HK-2 (cell line): Measurements from ENCODE around the gene LRP1-AS.

Experiments used
- DNase-seq: peaks from one replicate; pipeline ENCODE4 v3.0.0-alpha.2; 2018; ENCODE audit not compliant: unreplicated experiment

LRP1-AS gene

GRCh38 chr12:57160040-57160439 lies 12.6 kb upstream of the LRP1-AS start:
- DNase-seq, result no peak

DNA sequence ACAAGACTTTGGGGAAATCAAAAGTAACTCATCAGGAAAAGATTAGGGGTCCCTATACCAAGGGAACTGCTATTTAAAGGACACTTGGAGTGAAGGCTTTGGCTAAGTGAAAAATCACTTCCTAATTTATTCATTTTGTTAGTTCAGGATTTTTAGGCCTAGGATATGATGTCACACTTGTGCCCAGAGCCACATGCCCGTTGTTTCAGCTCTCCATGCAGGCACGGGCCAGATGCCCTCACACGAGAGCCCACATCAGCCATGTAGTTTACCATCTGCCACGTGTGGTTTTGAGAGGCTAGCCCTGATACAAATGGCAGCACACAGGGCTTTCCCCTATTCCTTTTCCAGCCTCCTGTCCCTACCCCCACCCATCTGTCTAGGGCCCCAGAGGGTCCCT lies 11.9 kb upstream of the LRP1-AS start:
- DNase-seq, result no peak

DNA sequence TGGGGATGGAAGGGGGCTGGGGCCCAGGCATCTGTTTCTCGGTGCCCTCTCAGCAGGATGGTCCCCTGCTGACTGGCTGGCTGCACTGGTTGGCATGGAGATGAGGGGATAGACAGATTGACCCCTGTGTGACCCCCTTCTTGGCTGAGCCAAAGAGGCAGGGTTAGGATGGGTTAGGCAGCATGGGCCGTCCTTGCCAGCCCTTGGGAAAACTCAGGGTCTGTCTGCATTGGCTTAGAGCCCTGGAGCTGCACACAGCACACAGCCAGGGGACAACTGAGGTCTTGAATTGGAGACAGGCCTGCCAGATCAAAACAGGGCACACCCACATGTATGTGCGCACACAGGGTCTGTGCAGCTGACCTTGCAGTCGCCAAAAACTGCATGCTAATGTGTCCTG lies 11.2 kb upstream of the LRP1-AS start:
- no peak for DNase-seq

GRCh38 chr12:57158186-57158585 lies 10.8 kb upstream of the LRP1-AS start:
- no peak for DNase-seq

GRCh38 chr12:57157588-57158173 lies 10.3 kb upstream of the LRP1-AS start:
- DNase-seq, result no peak

DNA sequence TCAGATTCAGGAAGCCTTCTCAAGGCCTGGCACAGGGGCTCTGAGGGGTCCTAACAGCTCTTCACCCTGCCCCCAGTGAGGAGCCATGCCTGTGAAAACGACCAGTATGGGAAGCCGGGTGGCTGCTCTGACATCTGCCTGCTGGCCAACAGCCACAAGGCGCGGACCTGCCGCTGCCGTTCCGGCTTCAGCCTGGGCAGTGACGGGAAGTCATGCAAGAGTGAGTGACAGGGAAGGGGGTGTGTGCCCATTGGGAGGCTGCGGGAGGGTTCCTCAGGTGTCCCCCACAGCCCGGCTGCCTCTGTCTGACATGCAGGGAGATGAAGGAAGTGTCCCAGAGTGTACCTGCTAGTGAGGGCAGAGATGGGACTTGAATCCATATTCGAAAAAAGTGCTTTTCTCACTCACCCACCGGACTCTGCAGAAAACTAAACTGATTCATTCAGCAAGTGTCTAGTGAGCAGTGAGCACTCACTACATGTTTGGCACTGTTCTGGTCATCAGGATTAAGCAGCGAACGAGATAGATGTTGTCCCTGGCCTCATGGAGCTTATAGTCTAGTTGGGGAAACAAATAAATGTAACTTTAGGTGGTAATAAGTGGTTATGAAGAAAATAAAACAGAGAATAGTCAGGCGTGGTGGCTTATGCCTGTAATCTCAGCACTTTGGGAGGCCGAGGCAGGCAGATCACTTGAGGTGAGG lies 9.4 kb upstream of the LRP1-AS start:
- no peak for DNase-seq

DNA sequence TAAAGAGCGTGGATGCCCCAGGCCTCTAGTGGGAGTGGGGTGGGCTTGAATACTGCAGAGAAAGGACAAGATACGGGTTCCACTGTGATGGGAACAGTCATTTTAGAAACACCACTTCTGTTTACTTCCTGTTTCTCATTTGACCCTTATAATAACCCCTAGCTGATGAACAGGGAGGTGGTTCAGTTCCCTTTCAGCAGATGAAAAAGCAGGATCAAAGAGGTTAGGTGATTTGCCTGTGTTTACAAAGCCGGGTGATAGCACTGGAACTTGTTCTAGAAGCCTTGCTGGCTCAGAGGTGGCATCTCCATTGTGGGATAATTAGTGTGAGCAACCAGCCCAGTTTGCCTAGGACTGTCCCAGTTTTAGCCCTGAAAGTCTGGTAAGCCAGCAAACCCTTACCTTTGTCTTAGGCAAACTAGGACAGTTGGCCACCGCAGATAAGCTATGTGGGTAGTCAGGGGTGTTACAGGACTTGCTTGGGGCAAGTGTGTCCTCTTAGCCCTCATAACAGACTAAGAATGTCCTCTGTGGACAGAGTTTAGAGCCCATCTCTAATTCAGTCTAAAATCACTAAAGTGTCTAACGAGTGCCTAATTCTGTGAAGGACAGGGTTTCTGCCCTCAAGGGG lies 7.5 kb upstream of the LRP1-AS start:
- no peak for DNase-seq

GRCh38 chr12:57154076-57154475 lies 6.7 kb upstream of the LRP1-AS start:
- no peak for DNase-seq

DNA sequence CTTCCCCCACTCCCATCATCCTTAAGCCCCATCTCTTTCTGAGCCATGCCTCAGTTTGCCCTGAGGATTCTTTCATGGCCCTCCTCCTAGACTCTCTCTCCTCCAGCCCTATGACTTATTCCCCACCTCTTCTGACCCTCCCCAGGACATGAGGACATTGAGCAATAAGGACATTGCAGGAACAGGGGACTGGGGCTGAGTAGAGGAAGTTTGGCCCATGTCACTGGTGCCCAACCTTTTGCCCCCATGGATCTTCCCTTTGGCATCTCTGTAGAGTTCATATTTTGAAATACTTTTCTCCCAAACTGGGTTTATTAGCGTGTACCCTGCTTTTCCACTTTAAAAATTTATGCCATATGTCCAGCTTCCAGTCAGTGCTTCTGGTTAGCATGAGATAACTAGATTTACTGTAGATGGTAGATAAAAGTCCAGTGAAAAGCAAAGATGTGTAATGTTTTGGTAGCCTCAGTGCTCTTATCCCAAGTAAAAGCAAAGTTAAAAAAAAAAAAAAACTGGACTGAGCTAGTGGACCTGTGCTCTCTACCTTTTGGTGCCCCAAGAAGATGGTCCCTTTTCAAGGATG lies 6.1 kb upstream of the LRP1-AS start:
- no peak for DNase-seq

- DNase-seq, result no peak
Measured at GRCh38 chr12:57152639-57153038, 5.2 kb upstream of the LRP1-AS start.

- DNase-seq, result no peak
Measured at GRCh38 chr12:57151741-57152630, 4.6 kb upstream of the LRP1-AS start.

DNA sequence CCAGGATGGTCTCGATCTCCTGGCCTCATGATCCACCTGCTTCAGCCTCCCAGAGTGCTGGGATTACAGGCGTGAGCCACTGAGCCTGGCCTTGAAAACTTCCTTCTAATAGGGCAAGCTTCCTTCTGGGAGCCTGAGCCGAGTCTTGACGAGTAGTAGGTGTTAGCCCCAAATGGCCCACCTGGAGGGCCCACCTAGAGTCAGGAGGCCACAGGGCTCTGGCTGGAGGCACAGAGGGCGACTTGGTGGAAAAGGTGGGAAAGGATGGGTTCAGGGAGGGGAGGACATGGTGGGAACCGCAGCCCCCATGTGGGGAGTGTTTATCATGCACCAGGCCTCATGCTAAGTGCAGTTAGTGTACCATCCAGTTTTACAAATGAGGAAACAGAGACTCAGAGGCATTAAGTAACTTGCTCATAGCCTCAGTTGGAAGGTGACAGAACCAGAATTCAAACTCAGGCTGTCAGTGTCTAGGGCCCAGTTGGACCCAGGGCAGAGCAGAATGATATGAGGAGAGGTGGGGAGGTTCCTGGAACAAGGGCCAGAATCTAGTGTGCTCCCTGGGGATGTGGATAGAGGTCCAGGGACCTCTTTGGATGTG lies 3.1 kb upstream of the LRP1-AS start:
- DNase-seq, result no peak

DNA sequence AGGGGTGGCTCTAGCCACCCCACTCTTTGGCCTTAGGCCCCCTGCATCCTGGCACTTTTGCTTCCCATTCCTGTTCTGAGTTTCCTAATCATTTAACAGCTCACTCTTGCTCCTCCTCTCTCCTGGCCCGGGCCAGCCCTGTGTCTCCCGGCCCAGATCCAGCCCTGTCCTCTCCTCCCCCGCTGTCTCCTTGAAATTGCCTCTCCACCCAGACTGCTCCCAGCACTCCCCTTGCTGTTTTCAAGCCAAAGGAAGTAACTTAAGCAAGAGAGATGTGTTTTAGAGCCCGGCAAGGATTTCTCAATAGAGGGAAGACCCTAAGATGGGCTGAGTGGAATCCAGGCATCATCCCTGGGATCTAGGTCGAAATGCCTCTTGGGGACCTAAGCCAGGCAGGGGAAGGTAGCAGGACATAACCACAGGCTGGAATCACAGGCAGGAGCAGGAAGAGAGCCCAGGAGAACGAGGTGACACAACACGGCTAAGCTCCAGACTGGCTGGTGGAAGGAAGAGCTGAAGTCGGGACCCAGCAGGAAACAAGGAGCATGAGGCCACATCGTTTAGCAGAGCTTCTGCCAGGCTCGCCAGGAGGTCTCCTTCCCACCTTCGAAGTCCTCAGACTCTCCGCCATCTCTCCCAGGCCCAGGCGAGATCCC lies 2.0 kb upstream of the LRP1-AS start:
- no peak for DNase-seq

DNA sequence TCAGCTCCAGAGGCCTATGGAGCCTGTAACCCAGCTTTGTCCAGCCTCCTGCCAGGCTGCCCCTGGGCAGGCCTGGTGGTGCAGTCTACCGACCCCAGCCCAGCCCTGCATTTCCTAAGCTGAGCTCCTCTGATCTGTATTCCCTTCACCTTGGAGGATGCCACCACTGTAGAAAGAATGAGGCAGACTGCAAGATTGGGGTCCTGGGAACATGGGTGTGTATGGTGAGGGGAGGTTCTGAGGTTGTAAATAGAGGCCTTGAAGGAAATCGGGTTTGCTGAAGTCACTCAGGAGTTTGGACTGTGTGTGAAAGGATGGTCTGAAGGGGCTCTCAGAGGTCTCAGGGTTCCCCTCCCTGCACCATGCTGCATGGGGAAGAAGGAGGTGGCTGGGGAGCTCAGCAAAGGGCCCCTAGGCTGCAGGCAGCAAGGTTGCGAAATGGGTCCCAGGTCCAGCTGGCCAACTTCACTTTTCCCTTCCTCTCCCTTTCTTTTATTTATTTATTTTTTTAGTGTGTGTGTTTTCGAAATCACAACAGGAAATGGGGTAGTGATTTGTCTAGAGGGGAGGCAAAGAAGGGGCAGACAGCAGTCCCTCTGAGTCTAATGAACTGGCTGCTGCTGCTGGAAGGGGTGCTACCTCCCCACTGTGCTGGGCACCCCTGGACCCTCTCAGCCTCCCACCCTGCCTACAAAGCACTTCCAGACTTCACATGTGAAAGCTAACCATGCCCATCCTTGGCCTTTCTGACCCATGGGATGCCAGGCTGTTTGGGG lies 1.2 kb upstream of the LRP1-AS start:
- DNase-seq, result no peak

GRCh38 chr12:57146092-57146491 lies 1.3 kb downstream of the LRP1-AS start:
- DNase-seq, result no peak

DNA sequence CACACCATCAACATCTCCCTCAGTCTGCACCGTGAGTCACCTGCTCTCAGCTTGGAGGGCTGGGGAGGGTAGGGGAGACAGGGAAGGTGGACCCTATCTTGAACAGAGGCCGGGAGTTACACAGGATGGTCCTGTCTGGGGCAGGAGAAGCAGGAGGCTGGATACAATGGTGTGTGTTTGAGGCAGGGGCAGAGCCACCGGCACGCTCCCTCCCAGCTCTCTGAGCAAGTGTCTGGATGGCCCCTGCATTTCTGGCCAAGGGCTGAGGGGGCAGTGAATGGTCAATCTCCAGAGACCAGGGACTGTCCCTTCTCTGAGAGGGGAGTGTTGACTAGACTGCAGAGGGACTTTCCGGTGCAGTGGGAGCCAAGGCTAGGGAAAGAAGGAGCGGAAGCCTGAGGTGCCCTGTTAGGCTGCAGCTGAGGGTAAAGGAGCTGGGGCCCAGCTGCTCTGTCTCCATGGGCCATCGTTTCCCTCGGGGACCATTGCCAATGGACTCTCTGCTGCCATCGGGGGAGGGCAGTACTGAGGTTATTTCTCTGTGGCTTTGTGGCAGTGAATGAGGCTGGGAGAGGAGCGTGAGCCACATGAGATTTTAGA lies 1.9 kb downstream of the LRP1-AS start:
- no peak for DNase-seq

- no peak for DNase-seq
Measured at GRCh38 chr12:57143454-57143853, 4.0 kb downstream of the LRP1-AS start.

- DNase-seq, result no peak
Measured at GRCh38 chr12:57142727-57143126, 4.7 kb downstream of the LRP1-AS start.

DNA sequence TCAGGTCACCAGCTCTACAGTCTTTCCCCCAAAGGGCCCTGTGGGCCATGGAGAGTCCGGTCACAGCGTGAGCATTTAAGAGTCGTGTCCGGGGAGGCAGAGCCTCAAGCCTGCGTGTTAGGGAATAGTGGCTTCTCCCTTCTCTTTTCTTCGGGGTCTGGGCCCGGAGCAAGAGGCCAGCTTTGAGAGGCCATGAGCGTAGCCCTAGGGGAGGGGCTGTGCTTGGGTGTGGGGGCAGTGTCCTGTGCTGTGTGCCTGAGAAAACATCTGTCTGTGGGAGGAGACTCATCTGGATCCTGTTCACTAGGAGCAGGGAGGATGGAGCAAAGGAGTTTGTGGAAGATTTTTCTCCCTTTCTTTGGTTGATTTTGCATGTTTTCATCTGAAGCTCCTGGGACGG lies 5.3 kb downstream of the LRP1-AS start:
- no peak for DNase-seq

DNA sequence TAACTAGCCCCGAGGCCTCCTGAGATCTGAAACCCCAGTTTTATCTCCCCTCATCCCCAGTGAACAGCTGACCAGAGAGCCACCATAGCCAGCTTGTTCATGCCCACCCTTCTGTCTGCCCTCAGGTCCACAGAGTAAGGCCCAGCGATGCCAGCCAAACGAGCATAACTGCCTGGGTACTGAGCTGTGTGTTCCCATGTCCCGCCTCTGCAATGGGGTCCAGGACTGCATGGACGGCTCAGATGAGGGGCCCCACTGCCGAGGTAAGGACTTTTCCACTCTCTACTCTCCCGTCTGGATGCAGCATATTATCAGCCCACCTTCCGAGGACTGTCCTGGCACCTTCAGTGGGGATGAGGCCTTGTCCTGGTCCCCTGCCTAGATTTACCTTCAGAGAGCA lies 6.2 kb downstream of the LRP1-AS start:
- DNase-seq, result no peak
